HepG2 (cell line): ENCODE measurements around the gene DDI2. TPM values are rescaled to one million over a fixed set of nuclear protein-coding genes. Genes with fewer than 3 reads are reported as not detected.
A peak's percentile ranks its signal among the peaks of the same experiment; 100 is the strongest.

ENCODE experiments used
- ATAC-seq: fragments of 200-7000 bp; cut with Tn5 transposase; 3 replicates; pipeline ENCODE4 v1.9.1; 2020; ENCODE audit warnings: mild to moderate bottlenecking, moderate library complexity
- BruUV-seq: library from RNA; stranded (reverse); fragments of 400-500 nt; replicated peaks from 2 replicates; lab custom pipeline; 2021; lab: Mats Ljungman, UMichigan
- CTCF ChIA-PET: fragments of 300-600 bp; formaldehyde crosslinking; extraction: SDS; loops from one replicate; lab custom pipeline; 2021; ENCODE audit warnings: low total read pairs, inconsistent platforms, low intra/inter-chr PET ratio; lab: Yijun Ruan, JAX
- POLR2A ChIA-PET: fragments of 350-600 bp; sonication (Branson Sonifier 250); formaldehyde crosslinking; loops from one replicate; lab custom pipeline; 2020; ENCODE audit warnings: antibody characterized with exemption, inconsistent platforms; lab: Yijun Ruan, JAX
- DNase-seq: peaks from one replicate; pipeline ENCODE4 v3.0.0-alpha.2; 2015; ENCODE audit warnings: low spot score
- FAIRE-seq: peaks from 3 replicates; lab custom pipeline; 2011; peaks lifted over from hg19 to GRCh38; lab: Jason Lieb, UNC
- H2AFZ ChIP-seq: one replicate; pipeline ENCODE4 v1.6.1; 2011; ENCODE audit warnings: low read length, inconsistent platforms
- H3K27ac ChIP-seq: fragments of 300-600 bp; 3 replicates; pipeline ENCODE4 v1.8.0; 2011; ENCODE audit warnings: mixed run types, mild to moderate bottlenecking, mixed read lengths, low read length, inconsistent platforms; ENCODE audit not compliant: insufficient read depth; ENCODE audit errors: extremely low read length
- H3K27me3 ChIP-seq, 2 experiments: fragments of 200-600 bp in 1 of 2; 2 replicates in 1 of 2; 3 replicates in 1 of 2; pipeline versions ENCODE4 v1.6.0 to v1.8.0; 2011; ENCODE audit warnings: low read length in 2 of 2, mild to moderate bottlenecking in 2 of 2, moderate library complexity in 2 of 2, inconsistent platforms in 1 of 2; ENCODE audit not compliant: insufficient read depth in 2 of 2, control insufficient read depth in 1 of 2
- H3K36me3 ChIP-seq, 2 experiments: fragments of 200-600 bp in 1 of 2; replicated peaks in 1 of 2; 2 replicates in 1 of 2; 3 replicates in 1 of 2; pipeline versions ENCODE4 v1.5.1 to v1.8.0; 2011; ENCODE audit warnings: low read length in 2 of 2, inconsistent platforms in 1 of 2; ENCODE audit not compliant: insufficient read depth in 2 of 2, control insufficient read depth in 1 of 2
- H3K4me1 ChIP-seq: 2 replicates; pipeline ENCODE4 v1.5.1; 2012; ENCODE audit warnings: low read length, inconsistent platforms; ENCODE audit not compliant: insufficient read depth
- H3K4me2 ChIP-seq: 2 replicates; pipeline ENCODE4 v1.6.0; 2011; ENCODE audit warnings: low read depth, low read length, inconsistent platforms
- H3K4me3 ChIP-seq, 3 experiments: fragments of 200-600 bp in 1 of 3; sonication (generic), shearing (Covaris generic) in 1 of 3; replicated peaks in 1 of 3; 2 replicates each; pipeline ENCODE4 v1.5.1; 2011 to 2016; ENCODE audit warnings: low read length in 3 of 3, inconsistent platforms in 2 of 3, low read depth in 2 of 3, mild to moderate bottlenecking in 2 of 3, control low read depth in 1 of 3, mixed read lengths in 1 of 3; ENCODE audit not compliant: insufficient read depth in 1 of 3
- H3K79me2 ChIP-seq: one replicate; pipeline ENCODE4 v1.6.1; 2011; ENCODE audit warnings: low read length, inconsistent platforms; ENCODE audit not compliant: insufficient read depth
- H3K9ac ChIP-seq: 2 replicates; pipeline ENCODE4 v1.6.0; 2011; ENCODE audit warnings: mild to moderate bottlenecking, low read depth, low read length, inconsistent platforms; ENCODE audit not compliant: insufficient read depth
- H3K9me3 ChIP-seq: 2 replicates; pipeline ENCODE4 v1.5.1; 2012; ENCODE audit warnings: mild to moderate bottlenecking, low read length
- H4K20me1 ChIP-seq: 2 replicates; pipeline ENCODE4 v1.6.0; 2011; ENCODE audit warnings: inconsistent platforms, mild to moderate bottlenecking, low read length, moderate library complexity; ENCODE audit not compliant: insufficient read depth
- ASH2L ChIP-seq: fragments of 300-600, 200-600 bp; sonication (generic); IDR thresholded peaks from 2 replicates; pipeline ENCODE4 v1.7.0; 2017; ENCODE audit warnings: low read depth, mild to moderate bottlenecking, moderate library complexity, mixed read lengths, low read length; ENCODE audit not compliant: insufficient read length
- TBL1XR1 ChIP-seq: fragments of 150-350 bp; IDR thresholded peaks from 2 replicates; pipeline ENCODE4 v1.6.1; 2014; ENCODE audit warnings: borderline replicate concordance, low read length; ENCODE audit not compliant: partially characterized antibody
- UBTF ChIP-seq: sonication (generic); formaldehyde crosslinking; IDR thresholded peaks from 2 replicates; pipeline ENCODE4 v1.4.0; 2020; ENCODE audit warnings: mild to moderate bottlenecking, missing genetic modification reagents
- ZBTB40 ChIP-seq, 2 experiments: fragments of 450-650 bp in 1 of 2; sonication (generic) in 1 of 2; formaldehyde crosslinking in 1 of 2; IDR thresholded peaks; 2 replicates each; pipeline versions ENCODE4 v1.6.1 to v1.8.0; 2016 to 2022; ENCODE audit warnings: antibody characterized with exemption in 1 of 2, mild to moderate bottlenecking in 1 of 2, missing genetic modification reagents in 1 of 2
- ZFP1 ChIP-seq: IDR thresholded peaks from 2 replicates; pipeline ENCODE4 v1.6.1; 2016
- ZKSCAN5 ChIP-seq: sonication (generic); formaldehyde crosslinking; IDR thresholded peaks from 2 replicates; pipeline ENCODE4 v1.5.1; 2020; ENCODE audit warnings: mild to moderate bottlenecking, missing genetic modification reagents
- ZNF619 ChIP-seq: sonication (generic); formaldehyde crosslinking; IDR thresholded peaks from 2 replicates; pipeline ENCODE4 v1.4.0; 2020; ENCODE audit warnings: mild to moderate bottlenecking, missing genetic modification reagents
- ZNF7 ChIP-seq: IDR thresholded peaks from 2 replicates; pipeline ENCODE4 v1.6.1; 2016; ENCODE audit warnings: missing biosample characterization, missing genetic modification reagents
- WGBS: methylation state at CpG from one replicate; pipeline ENCODE4 v1.1.6; 2017; ENCODE audit warnings: low lambda C conversion rate; 5-methylcytosine and 5-hydroxymethylcytosine counted together
- in situ Hi-C: cut with HindIII; loops from 2 replicates; pipeline ENCODE4 v1.10.0; 2017; ENCODE audit warnings: low pct_unique_long_range_greater_than_20kb; ENCODE audit not compliant: extremely low pct_ligation_motif_present
- intact Hi-C: fragments of 100-400 bp; cut with micrococcal nuclease; formaldehyde crosslinking; loops from one replicate; pipeline ENCODE4 v1.10.0; 2022; ENCODE audit not compliant: unreplicated experiment
- polyA plus RNA-seq, 8 experiments: library from polyadenylated mRNA; depleted of rRNA in 3 of 8; stranded (reverse) in 7 of 8; unstranded in 1 of 8; fragments of >200 nt; fragmentation: Illumina TruSeq in 4 of 8; extraction: Trizol in 4 of 8; gene quantifications; 2 replicates each; pipeline versions ENCODE4 v1.2.1 to v1.2.3, GENCODE V29; 2011 to 2016; ENCODE audit warnings: low read depth in 4 of 8, missing spikeins in 1 of 8, mixed read lengths in 1 of 8; ENCODE audit not compliant: insufficient read depth in 1 of 8
- total RNA-seq, 5 experiments: library from RNA; depleted of rRNA; stranded (reverse); fragments of >200 nt; fragmentation: Illumina TruSeq; extraction: Trizol; gene quantifications; 2 replicates each; pipeline ENCODE4 v1.2.3, GENCODE V29; 2016; ENCODE audit warnings: low read depth in 1 of 5

Gene DDI2
- total and polyA plus RNA-seq, 2 of the 13 experiments (the other 11 are each of a cell fraction or from before 2014, with no cell fraction given), result 8.5 to 25.7 TPM

- TF ChIP-seq UBTF (CRISPR knock-in tag) (no peak), ZFP1 (CRISPR knock-in tag) (no peak), TBL1XR1 (no peak), ZNF619 (CRISPR knock-in tag) (no peak), ZKSCAN5 (CRISPR knock-in tag) (no peak), ASH2L (no peak)
Measured at GRCh38 chr1:15706751-15707150, 89.5 kb downstream of the DDI2 start (continued).

GRCh38 chr1:15707239-15707925, 90.1 kb downstream of the DDI2 start:
- TF ChIP-seq ZNF7 (CRISPR knock-in tag), result no peak
- no peak for TF ChIP-seq ZBTB40 (IDR thresholded peaks at IDR 0.05)
- peak; percentile 25; the same call in 1 of the 2 replicates for TF ChIP-seq ZBTB40 (CRISPR knock-in tag; IDR thresholded peaks at IDR 0.05)
- BruUV-seq, result no TSS peak
- ATAC-seq (no peak), FAIRE-seq (no peak), DNase-seq (no peak)
- no peak overlapping the region for H3K27ac ChIP-seq
- 98% methylated on average over 8 of the region's 8 CpGs for WGBS
- intact Hi-C loops (no loop called here), in situ Hi-C loops (no loop called here)
- peaks cover 7% of the 10 kb centered on the region for H3K79me2 ChIP-seq
- H3K9ac ChIP-seq, result no peak overlapping the region
- ChIA-PET POLR2A (no interaction called here), CTCF (no interaction called here)
- no peaks in the 10 kb centered on the region for H3K4me1 ChIP-seq
- 0 out of 2 replicates have a peak, but pooled peaks cover 4% of the 10 kb centered on the region for H4K20me1 ChIP-seq
- H3K4me3 ChIP-seq, result no peak overlapping the region
- peaks cover 4 to 21% of the 10 kb centered on the region in 2 experiments; a peak in 3 of 5 replicates for H3K36me3 ChIP-seq
- no peaks in the 10 kb centered on the region for H3K27me3 ChIP-seq
- H3K9me3 ChIP-seq, result no peaks in the 10 kb centered on the region
- no peak overlapping the region for H3K4me2 ChIP-seq
- no peak overlapping the region for H2AFZ ChIP-seq
